C4-2B (cell line): ENCODE data around the gene DAZAP1.

Source experiments
- H3K27ac ChIP-seq: fragments of 450-650 bp; 2 replicates; pipeline ENCODE4 v1.5.1; 2017
- ZFX ChIP-seq: fragments of 450-650 bp; IDR thresholded peaks from 2 replicates; pipeline ENCODE4 v1.6.1; 2017
- TF ChIP-seq, protein P1 (sequence below): fragments of 450-650 bp; conservative IDR thresholded peaks from 2 replicates; pipeline ENCODE4 v1.5.1; 2017; ENCODE audit warnings: mild to moderate bottlenecking

Gene DAZAP1

DNA sequence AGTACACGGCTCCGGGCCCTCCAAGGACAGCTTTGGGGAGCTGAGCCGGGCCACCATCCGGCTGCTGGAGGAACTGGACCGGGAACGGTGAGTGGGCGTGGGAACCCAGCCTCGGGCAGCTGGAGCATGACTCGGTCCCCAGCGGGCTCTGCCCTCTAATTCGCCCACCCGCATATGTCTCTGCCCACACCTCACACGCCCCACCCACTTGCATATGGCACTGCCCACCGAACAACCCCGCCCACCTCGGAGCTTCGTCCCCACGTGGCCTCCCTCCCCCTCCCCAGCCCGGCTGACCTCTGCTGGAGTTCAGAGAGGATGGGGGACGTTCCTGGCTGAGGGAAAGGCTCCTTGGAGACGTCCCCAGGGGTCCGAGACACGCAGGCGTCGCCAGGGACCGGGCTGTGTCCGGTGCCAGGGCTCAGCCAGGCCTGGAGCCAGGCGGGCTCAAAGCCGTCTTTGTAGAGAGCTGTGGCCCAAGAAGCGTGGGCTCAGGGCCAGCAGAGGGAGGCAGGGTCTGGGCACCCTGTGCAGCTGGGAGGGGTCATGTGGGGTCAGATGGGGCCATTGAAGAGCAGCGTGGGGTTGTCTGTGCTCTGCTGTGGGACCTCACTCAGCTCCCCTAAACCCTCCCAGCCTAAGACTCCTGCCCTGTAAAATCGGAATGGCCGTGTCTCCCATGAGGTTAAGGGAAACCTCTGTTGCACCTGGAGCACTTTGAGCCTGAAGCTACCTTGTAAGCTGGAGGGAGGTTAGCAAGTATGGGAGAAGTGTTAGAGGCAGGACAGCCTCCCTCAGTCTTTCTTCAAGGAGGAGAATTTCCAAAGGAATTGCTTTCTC, 46.4 kb downstream of the DAZAP1 start:
- peak overlapping the region; percentile 67 for H3K27ac ChIP-seq
- TF ChIP-seq ZFX: no peak
- TF ChIP-seq, protein P1, sequence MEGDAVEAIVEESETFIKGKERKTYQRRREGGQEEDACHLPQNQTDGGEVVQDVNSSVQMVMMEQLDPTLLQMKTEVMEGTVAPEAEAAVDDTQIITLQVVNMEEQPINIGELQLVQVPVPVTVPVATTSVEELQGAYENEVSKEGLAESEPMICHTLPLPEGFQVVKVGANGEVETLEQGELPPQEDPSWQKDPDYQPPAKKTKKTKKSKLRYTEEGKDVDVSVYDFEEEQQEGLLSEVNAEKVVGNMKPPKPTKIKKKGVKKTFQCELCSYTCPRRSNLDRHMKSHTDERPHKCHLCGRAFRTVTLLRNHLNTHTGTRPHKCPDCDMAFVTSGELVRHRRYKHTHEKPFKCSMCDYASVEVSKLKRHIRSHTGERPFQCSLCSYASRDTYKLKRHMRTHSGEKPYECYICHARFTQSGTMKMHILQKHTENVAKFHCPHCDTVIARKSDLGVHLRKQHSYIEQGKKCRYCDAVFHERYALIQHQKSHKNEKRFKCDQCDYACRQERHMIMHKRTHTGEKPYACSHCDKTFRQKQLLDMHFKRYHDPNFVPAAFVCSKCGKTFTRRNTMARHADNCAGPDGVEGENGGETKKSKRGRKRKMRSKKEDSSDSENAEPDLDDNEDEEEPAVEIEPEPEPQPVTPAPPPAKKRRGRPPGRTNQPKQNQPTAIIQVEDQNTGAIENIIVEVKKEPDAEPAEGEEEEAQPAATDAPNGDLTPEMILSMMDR: no peak; the same call in 1 of the 2 replicates

DNA sequence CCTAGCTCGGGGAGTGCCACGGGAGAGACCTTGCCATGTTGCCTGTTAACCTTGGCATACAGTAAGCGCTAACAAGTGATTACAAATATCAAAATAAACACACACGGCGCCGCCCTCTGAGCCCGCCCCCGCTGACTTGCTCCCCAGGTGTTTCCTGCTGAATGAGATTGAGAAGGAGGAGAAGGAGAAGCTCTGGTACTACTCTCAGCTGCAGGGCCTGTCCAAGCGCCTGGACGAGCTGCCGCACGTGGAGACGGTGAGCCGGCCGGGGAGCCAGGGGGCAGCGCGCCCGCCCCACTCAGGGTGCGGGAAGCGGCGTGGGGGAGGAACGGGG, 47.6 kb downstream of the DAZAP1 start:
- TF ChIP-seq, protein P1: no peak
- no peak for TF ChIP-seq ZFX
- H3K27ac ChIP-seq: peak overlapping the region; percentile 67

DNA sequence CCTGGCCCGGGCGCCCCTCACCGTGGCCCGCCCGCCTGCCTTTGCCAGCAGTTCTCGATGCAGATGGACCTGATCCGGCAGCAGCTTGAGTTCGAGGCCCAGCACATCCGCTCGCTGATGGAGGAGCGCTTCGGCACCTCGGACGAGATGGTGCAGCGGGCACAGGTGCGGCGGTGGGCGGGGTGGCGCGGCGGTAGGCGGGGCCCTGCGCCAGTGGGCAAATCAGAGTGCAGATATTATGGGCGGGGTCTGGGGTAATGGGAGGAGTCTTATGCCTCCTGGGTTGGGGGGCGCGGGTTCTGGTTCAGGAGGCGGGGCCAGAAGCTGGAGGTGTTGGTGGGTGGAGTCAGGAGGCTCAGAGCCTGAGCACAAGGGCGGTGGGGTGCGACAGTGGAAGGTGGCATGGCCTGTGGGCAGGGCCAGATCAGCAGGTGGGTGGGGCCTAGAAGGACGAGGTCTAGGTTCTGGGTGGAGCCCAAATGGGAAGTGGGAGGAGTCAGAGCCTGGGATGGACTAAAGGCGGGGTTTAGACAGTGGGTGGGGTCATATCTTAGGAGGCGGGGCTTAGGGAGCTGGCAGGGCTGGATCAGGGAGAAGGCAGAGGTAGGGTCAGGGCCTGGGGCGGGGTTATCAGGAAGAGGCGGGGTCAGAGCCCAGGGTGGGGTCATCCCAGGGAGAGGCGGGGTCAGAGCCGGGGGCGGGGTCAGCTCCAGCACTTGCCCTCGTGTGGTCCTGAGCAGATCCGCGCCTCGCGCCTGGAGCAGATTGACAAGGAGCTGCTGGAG, 48.1 kb downstream of the DAZAP1 start:
- no peak for TF ChIP-seq ZFX
- TF ChIP-seq, protein P1: no peak
- peak overlapping the region; percentile 67 for H3K27ac ChIP-seq

DNA sequence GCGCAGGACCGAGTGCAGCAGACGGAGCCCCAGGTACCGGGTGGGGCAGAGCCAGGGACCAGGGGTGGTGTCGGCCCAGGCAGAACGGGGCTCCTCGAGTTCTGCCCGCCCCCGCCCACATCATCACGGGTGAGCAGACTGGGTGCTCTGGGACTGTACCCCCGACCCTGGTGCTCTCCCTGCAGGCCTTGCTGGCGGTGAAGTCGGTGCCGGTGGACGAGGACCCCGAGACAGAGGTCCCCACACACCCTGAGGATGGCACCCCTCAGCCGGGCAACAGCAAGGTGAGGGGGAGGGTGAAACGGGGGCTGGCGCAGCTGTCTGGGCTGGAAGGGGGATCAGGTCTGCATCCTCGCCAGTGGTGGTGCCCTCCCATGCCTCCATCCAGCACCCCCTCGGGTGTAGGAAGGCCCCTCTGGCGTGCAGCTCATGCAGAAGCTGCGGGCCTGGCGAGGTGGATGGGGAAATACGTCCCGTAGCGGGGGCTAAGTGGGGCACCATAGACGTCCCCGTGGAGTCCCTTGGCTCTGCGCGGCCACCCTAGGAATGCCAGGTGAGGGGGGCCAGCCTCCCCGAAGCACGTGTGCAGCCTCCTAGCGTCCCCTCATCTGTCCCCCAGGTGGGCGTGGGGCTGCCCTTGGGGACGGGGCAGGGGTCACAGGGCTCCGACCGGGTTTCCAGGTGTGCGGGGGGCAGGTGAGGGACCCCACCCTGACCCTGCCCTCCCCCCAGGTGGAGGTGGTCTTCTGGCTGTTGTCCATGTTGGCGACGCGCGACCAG, 48.9 kb downstream of the DAZAP1 start:
- TF ChIP-seq ZFX: no peak
- TF ChIP-seq, protein P1: no peak
- H3K27ac ChIP-seq: peak overlapping the region; percentile 58

DNA sequence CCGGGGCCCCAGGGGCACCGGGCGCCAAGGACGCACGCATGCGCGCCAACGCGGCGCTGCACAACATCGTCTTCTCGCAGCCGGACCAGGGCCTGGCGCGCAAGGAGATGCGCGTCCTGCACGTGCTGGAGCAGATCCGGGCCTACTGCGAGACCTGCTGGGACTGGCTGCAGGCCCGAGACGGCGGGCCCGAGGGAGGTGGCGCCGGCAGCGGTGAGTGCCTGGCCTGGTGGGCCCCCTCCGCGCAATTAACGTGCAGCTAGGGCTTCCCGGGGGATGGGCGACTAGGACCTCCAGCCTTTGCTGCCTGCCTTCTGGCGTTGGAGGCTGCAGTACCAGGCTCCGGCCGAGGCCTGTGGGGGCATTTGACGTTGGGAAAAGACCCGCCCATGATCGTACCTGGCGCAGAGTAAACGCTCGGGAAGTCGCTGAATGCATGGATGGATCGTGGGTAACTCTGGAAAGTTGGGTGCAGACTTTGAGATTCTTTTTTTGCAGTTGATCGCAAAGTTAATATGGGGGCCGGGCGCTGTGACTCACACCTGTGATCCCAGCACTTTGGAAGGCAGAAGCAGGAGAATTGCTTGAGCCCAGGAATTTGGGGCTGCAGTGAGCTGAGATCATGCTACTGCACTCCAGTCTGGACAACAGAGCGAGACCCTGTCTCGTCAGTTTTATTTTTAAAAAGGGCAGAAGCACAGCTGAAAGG, 49.8 kb downstream of the DAZAP1 start:
- H3K27ac ChIP-seq: no peak overlapping the region
- TF ChIP-seq, protein P1: no peak
- no peak for TF ChIP-seq ZFX

DNA sequence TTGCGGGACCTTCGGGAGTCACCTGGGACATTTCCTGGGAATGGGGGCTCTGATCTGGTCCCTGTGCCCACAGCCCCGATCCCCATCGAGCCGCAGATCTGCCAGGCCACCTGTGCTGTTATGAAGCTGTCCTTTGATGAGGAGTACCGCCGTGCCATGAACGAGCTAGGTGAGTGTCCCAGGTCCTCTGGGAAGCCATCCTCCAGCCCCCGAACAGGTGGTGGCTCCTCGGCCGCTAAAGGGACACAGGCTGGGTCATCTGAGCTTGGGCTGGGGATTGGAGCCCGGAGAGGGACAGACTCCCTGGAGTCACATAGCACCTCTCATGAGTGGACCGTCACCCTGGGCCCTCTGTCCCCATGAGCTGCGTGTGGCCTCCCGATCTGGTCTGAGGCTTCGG, 50.5 kb downstream of the DAZAP1 start:
- no peak for TF ChIP-seq ZFX
- TF ChIP-seq, protein P1: no peak
- no peak overlapping the region for H3K27ac ChIP-seq
